NB4 (cell line): ENCODE results near the gene THSD7B.

Experiments
- DNase-seq: peaks from one replicate; pipeline ENCODE4 v3.0.0; 2010; ENCODE audit warnings: low read depth
- H3K4me3 ChIP-seq: one replicate; pipeline ENCODE4 v1.5.1; 2011; ENCODE audit warnings: mild to moderate bottlenecking, low read depth, low read length, moderate library complexity
- MYC ChIP-seq: IDR thresholded peaks from 2 replicates; pipeline ENCODE4 v1.6.1; 2011; ENCODE audit warnings: low read depth, low read length
- POLR2A ChIP-seq: IDR thresholded peaks from 2 replicates; pipeline ENCODE4 v1.6.1; 2011; ENCODE audit warnings: mild to moderate bottlenecking; ENCODE audit not compliant: insufficient read length; ENCODE audit errors: extremely low read depth
- TF ChIP-seq, protein P1 (sequence below): IDR thresholded peaks from one replicate; pipeline ENCODE4 v1.5.1; 2012; ENCODE audit warnings: low read depth, low read length
- TF ChIP-seq, protein P2 (sequence below): IDR thresholded peaks from 2 replicates; pipeline ENCODE4 v1.6.1; 2011; ENCODE audit warnings: low read depth, low read length

The THSD7B gene

DNA sequence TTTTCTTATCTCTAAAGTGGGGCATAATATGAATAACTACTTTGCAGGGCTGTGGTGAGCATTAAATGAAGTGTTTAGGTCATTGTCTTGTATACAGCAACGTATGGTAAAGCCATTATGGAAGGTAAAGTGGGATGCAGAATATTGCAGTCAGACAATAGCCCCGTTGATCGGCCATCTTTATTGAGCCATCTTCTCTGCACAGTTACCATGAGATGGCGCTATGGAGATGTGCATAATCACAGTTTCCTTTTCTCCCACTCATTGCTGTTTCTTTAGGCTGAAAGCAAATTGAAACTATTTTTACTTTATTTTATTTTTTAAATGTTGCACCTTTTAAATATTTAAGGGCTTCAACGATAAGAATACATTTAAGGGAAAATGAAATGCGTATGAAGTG lies 108.9 kb downstream of the THSD7B start:
- TF ChIP-seq, protein P1, sequence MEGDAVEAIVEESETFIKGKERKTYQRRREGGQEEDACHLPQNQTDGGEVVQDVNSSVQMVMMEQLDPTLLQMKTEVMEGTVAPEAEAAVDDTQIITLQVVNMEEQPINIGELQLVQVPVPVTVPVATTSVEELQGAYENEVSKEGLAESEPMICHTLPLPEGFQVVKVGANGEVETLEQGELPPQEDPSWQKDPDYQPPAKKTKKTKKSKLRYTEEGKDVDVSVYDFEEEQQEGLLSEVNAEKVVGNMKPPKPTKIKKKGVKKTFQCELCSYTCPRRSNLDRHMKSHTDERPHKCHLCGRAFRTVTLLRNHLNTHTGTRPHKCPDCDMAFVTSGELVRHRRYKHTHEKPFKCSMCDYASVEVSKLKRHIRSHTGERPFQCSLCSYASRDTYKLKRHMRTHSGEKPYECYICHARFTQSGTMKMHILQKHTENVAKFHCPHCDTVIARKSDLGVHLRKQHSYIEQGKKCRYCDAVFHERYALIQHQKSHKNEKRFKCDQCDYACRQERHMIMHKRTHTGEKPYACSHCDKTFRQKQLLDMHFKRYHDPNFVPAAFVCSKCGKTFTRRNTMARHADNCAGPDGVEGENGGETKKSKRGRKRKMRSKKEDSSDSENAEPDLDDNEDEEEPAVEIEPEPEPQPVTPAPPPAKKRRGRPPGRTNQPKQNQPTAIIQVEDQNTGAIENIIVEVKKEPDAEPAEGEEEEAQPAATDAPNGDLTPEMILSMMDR: peak; percentile 67
- no peak for TF ChIP-seq MYC
- DNase-seq: peak; percentile 51

DNA sequence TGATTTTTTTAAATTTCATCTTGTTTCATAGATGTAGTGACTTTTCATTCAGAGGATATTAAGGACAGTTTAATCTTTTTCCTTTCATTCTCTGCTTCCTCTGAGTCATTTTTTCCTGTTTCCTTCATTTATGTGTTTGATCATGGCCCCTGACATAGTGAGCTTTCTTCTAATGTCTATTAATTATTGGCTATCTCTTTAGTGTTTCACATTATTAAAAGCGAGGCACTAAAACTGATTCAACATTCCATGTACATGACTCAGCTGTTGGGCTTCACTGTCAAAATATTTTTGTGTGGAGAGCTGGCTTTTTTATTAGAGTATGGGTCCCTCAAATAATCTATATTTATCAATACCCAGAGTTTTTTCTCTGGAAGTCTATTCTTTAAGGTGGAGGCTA lies 125.8 kb downstream of the THSD7B start:
- no peak overlapping the region for H3K4me3 ChIP-seq
- TF ChIP-seq MYC (no peak), POLR2A (no peak)
- TF ChIP-seq, protein P2, sequence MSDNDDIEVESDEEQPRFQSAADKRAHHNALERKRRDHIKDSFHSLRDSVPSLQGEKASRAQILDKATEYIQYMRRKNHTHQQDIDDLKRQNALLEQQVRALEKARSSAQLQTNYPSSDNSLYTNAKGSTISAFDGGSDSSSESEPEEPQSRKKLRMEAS: no peak
- TF ChIP-seq, protein P1: no peak
- no peak for DNase-seq

More for the DNA sequence above, 108.9 kb downstream of the THSD7B start:
- no peak overlapping the region for H3K4me3 ChIP-seq

DNA sequence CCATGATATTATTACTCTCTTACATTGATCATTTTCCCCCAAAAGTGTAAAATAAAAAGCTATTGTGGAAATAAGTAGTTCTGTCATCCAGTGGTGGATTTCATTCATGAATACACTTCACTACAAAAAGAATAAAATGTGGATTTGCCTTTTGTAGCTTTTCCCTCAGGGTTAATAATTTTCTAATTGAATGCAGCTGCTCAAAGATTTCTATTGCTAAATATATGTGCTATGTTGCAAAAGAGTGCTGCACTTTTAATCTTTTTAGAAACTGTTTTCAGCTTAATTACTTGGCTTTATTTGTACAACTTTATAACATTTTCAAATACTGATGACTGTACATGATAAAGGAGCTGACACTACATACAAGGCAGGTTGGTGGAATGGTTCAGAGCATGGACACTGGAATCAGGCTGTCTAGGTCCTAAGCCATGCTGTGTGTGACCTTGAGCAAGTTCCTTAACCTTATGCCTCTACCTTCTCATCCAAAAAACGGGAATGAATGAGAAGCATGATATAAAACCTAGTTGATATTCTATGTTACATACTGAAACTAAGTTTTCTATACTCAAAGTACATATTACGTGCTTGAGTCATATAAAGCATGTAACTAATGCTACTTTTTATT lies 128.8 kb downstream of the THSD7B start:
- H3K4me3 ChIP-seq: no peak overlapping the region
- TF ChIP-seq, protein P1: no peak
- no peak for TF ChIP-seq POLR2A
- no peak for TF ChIP-seq MYC
- TF ChIP-seq, protein P2: no peak
- no peak for DNase-seq

DNA sequence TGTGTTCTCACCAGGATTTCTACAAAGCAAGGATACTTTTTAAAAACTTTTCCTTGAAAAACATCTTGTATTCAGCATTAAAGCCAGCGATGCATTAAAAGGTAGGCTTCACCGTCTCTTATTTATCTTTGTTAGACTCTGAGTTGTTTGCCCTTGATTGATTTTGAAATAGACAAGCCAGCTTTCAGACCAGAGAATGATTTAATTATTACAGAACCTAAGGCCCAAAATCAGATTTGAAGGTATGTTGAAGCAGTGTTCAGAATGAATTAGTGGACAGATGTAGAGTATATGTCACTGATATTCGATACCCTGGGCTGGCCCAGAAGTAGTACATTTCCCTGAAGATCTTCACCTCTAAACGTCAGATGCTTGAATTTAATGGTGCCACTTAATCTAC lies 136.4 kb downstream of the THSD7B start:
- no peak overlapping the region for H3K4me3 ChIP-seq
- no peak for TF ChIP-seq MYC
- no peak for TF ChIP-seq POLR2A
- TF ChIP-seq, protein P2: no peak
- TF ChIP-seq, protein P1: no peak
- no peak for DNase-seq

DNA sequence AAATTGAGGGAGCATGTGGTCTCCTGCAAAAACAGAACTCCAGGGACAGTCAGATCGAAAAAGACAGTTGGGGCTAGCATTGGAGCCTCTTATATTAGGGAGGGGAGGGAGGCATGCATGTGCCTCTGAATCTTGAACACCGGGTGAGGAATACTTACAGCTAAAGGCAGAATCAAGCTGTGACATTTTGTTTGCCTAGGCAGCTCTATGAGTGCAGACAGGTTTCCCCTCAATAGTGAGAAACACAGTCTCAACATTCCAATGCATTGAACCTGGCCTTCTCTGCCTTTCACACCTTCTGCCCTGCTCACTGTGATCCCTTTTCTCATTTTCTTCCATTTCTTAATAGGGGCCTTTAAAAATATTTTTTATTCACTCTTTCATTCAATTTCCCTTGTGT lies 140.4 kb downstream of the THSD7B start:
- no peak overlapping the region for H3K4me3 ChIP-seq
- no peak for DNase-seq
- TF ChIP-seq, protein P1: no peak
- TF ChIP-seq POLR2A (no peak), MYC (no peak)
- TF ChIP-seq, protein P2: no peak

DNA sequence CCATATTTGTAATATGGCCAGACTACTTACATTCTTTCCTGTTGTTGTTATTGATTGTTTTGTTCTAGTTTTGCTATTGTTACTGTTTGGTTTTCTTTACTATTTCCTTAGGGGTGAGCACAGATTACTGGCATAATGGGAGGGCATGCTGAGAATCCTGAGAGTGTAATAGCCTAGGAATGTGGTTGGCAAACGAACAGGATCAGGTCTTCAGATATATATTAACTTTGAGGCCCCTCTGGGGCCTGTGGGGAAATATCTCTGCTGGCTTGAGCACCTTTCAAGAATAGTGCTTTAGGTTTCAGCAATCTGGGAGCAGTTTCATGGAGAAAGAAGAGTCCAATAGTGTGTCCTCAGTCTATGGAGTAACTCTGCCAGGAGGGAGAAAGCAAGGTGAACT lies 144.4 kb downstream of the THSD7B start:
- no peak for TF ChIP-seq MYC
- TF ChIP-seq, protein P1: no peak
- TF ChIP-seq, protein P2: no peak
- TF ChIP-seq POLR2A: no peak
- DNase-seq: no peak
- H3K4me3 ChIP-seq: no peak overlapping the region
